Measurements from ENCODE around the gene GTF2A1.
"Not testable (repeated sequence)": the region's sequence is repeated elsewhere in the genome, so short reads cannot be mapped to it uniquely, and the experiment has no call there.

Gene GTF2A1

DNA sequence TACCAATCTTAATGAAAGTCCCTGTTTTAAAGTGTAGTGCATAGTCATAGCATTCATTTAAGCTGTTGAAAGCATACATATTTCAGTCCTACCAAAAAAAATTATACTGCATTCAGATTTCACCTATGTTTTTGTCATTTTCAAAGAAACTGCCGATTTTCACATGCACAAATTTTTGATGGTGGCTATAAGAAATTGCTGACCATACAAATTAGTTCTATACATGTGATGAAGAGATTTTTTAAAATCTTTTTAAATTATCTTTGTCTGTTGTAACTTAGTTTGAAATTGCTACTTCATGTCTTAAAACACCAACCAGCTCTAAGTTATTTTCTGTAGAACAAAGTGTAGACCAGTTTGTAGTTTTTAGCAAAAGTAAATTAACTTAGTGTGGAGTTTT lies 3.5 kb upstream of the GTF2A1 start:
- DNase-seq = no peak

DNA sequence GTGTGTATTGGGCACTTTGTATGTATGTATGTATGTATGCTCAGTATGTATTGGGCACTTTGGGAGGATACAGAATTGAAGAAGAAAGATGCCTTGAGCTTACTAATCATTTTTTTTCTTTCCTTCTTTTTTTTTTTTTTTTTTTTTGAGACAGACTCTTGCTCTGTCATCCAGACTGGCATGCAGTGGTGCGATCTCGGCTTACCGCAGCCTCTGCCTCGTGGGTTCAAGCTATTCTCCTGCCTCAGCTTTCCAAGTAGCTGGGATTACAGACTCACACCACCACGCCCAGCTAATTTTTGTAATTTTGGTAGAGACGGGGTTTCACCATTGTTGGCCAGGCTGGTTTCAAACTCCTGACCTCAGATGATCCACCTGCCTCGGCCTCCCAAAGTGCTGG lies 3.0 kb upstream of the GTF2A1 start:
- not testable (repeated sequence) for DNase-seq

GRCh38 chr14:81222691-81223090 lies 1.9 kb upstream of the GTF2A1 start:
- no peak for DNase-seq

- no peak for DNase-seq
These were observed 1.4 kb upstream of the GTF2A1 start for GRCh38 chr14:81222126-81222525.

GRCh38 chr14:81221579-81222102 lies 882 bp upstream of the GTF2A1 start:
- no peak for DNase-seq

- DNase-seq = no peak
These were observed 254 bp downstream of the GTF2A1 start for GRCh38 chr14:81220580-81220829.

DNA sequence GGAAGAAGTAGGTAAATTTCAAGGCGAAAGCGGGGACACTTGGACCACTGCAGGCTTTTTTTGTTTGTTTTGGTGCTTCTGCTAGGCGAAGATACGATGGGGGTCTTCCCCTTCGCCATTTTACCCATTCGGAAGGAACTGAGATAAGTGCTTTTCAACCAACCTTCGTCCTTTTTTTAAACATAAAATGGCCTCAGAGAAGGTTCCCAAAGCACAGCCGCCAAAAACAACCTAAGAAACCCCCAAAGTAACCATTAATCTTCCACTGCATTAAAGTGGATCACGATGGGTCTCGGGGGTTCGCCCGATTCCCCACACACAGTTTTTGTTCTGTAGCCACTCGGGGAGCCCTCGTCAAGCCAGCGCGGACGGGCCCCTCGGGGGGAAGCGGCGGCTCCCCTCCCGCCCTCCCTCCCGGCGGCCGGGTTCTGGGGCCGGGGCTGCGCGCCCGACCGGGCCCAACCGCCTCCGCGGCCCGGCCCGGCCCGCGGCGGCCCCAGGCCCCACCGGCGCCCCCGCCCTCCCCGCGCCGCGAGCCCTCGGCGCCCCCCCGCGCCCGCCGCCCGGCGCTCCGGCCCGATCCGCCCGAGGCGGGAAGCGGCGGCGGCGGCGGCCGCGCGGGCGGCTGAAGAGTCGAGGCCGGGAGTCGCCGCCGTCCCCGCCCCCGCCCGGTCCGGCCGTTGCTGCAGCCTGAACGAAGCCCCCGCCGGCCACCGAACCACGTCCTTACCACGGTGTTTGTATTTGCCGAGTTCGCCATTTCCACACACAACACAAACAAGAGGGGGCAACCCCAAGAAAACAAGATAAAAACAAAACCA lies 790 bp downstream of the GTF2A1 start:
- DNase-seq = no peak

DNA sequence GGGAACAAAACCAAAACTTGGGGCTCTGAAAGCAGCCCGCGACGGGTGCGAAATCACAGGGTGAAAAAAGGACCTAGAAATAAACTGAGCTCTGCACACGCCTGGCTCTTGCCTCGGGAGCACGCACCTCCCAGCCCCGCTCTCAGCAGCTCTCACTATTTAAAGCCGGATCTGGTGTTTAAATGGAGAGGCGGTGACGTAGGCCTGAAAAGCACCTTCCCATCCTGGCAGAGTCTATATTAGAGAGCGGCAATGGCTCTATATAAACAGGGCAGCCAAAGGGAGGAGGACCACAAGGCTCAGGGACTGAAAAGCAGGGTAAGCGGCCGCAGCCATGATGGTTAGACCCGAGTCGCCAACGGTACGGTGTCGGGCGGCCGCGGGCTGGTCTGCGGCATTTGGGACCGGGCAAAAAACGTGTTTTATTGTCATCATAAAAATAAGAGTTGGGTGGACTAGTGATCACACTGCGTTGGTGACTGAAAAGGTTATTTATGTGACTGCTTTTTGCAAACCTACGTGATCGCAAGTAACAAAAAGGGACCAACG lies 1.5 kb downstream of the GTF2A1 start:
- DNase-seq = peak; percentile 90

- no peak for DNase-seq
These were observed 8.9 kb downstream of the GTF2A1 start for GRCh38 chr14:81211844-81212243.

GRCh38 chr14:81209167-81209836 lies 11.5 kb downstream of the GTF2A1 start:
- DNase-seq = no peak

GRCh38 chr14:81208489-81208888 lies 12.3 kb downstream of the GTF2A1 start:
- DNase-seq = no peak

DNA sequence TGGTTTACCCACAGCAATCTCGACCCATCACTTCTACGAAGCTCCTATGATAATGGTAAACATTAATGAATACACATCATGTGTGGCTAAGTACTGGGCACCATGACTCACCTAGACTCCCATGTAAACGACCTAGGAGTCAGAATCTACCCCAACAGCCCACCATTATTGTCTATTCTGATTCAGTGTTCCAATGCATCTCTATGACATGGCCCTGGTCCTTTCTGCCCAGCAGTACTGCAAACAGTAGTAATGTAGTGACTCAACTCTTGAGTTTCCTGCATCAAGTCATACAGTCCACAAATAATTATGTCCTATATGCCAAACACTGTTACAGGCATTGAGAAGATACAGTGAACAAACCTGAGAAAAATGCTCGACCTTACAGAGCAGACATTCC lies 14.6 kb downstream of the GTF2A1 start:
- no peak for DNase-seq

DNA sequence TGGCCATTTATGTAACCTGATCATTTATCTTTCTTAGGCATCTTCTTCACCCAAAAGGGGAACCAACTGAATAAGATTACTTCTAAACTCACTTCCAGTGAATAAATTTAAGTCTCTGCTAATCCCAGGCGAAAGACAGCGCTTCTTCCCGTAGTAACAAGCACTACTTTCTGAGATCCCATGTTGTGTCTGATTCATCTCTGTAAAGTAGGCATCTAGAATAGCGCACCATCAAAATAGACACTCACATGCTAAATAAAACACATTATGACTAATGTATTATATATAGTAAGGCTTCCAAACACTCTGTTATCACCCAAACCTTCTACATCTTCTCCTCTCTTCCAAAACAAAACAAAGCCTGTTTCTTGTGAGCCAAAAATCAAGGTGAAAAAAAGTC lies 15.1 kb downstream of the GTF2A1 start:
- DNase-seq = no peak

- no peak for DNase-seq
These were observed 20.7 kb downstream of the GTF2A1 start for GRCh38 chr14:81200054-81200453.

DNA sequence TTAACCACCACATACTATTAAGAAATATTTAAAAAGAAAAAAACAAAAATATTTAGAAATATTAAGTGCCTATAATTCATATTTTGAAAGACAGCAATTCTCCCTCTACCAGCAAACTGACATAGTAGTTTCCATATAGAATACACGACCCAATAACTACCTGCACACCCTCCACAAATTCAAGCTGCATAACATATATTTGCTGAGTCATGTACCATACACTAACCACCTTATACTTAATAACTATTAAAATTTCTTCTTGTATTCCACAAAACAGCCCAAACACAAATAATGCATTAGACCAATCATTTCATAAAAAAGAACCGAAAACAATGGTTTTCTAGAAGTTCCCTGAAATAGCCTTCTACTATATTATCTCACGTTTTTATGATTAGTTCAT lies 21.7 kb downstream of the GTF2A1 start:
- no peak for DNase-seq

- no peak for DNase-seq
These were observed 22.1 kb downstream of the GTF2A1 start for GRCh38 chr14:81198651-81199050.

DNA sequence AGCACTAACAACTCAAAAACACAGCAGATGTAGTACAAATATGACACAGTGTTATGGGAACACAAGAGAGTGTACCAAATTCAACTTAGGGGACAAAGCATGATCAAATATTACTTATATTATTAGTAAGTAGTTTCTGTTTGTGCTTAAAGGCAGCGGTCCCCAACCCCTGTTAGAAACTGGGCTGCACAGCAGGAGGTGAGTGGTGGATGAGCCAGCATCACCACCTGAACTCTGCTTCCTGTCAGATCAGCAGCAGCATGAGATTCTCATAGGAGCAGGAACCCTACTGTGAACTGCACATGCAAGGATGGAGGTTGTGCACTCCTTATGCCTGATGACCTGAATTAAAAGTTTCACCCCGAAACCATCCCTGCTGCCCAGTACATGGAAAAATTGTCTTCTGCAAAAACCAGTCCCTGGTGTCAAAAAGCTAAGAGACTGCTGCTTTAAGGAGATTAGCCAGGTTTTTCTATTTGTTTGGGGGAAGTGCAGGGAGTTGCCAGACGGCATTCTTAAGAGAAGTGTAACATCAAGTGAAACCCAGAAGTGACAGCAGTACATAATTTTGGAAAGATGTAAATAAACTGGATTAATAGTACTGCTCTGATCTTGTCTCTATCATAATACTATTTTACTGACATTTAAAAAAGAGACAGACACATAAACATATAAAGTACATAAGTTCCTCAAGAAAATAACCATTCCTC lies 26.7 kb downstream of the GTF2A1 start:
- no peak for DNase-seq

DNA sequence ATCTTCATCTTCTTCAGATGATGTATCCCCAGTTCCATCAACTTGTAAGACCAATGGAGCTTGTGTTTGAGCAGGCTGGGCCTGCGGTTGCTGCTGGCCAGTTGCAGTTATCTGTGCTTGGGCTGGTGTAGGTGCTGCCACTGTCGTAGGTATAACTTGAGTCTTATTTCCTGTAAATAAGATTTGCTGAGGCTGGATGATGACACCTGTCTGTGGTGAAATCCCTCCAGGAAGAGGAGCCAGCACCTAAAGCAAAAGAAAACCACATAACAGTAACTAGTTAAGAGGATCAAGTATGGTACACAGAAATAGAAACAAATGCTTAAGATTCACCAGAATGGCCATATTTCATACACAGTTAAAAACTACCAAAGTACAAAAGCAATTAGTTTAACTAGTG lies 28.2 kb downstream of the GTF2A1 start:
- DNase-seq = no peak

- no peak for DNase-seq
These were observed 32.8 kb downstream of the GTF2A1 start for GRCh38 chr14:81187832-81188522.

- DNase-seq = no peak
These were observed 41.1 kb downstream of the GTF2A1 start for GRCh38 chr14:81179631-81180030.

DNA sequence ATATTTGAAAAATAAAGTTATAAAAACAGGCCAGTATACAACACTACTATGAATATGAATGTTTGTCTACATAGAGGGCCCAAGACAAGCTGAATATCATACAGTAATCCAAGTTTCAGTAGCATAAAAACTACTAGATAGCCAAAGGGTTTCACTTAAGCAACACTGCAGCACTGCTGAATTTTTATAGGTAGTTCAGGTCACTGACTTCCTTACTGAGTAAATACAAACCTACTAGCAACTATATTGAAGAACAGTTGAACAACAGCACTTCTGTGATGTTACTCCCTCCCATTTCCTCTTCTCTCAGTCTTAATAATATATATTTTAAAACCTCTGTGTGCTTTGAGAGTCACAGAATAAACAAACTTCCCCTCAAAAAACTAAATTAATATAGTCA lies 42.7 kb downstream of the GTF2A1 start:
- no peak for DNase-seq

DNA sequence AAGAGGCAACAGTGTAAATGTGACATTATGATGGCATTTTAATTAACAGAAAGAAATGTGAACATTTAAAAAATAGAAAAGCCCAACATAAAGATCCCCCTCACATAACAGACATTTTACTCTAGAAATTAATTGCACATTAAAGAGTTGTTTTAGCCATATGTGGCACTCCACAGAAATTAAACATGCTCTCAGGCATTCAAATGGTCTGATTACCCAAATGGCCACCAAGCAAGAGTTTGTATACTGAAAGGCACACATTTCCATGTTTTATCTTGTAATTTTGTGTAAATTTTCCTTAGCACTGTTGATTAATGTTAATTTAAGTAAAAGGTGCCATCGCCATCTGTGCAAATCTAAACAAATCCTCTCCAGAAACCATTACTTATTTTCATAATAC lies 43.5 kb downstream of the GTF2A1 start:
- DNase-seq = no peak

DNA sequence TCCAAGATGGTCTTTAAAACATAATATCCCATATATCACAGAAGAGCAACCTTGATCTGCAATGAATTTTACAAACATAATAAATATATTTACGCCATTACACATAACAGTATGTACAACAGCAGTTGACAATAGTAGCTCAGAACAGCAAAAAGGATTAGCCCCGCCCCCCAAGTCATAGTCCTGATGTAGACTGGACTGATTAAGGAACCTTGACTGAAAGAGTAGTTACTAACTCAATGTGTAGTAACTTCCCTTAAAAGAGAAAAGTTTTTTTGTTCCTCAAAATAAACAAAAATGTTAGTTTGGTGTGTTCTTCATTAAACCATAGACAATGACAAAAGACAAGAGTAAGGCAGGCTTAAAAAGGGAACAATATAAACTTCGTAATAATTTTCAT lies 44.5 kb downstream of the GTF2A1 start:
- no peak for DNase-seq

All from GDM1 (cell line).